RWPE2 (cell line): ENCODE results near the gene NKAIN2.

ENCODE experiments used
- ATAC-seq: fragments of 200-7000 bp; cut with Tn5 transposase; 3 replicates; pipeline ENCODE4 v1.9.1; 2021; ENCODE audit warnings: low read depth
- DNase-seq: peaks from one replicate; pipeline ENCODE4 v3.0.0-alpha.2; 2020; ENCODE audit warnings: low spot score
- H3K27ac ChIP-seq: fragments of 450-650 bp; 2 replicates; pipeline ENCODE4 v1.5.1; 2017; ENCODE audit warnings: mild to moderate bottlenecking; ENCODE audit not compliant: poor library complexity, severe bottlenecking
- H3K27me3 ChIP-seq: fragments of 250-450 bp; sonication (Bioruptor Pico); 2 replicates; pipeline ENCODE4 v1.5.1; 2021; ENCODE audit warnings: mild to moderate bottlenecking, moderate library complexity; ENCODE audit not compliant: insufficient read depth, poor library complexity, severe bottlenecking
- H3K36me3 ChIP-seq: fragments of 250-450 bp; sonication (Bioruptor Pico); 2 replicates; pipeline ENCODE4 v1.5.1; 2020; ENCODE audit warnings: low read depth, mild to moderate bottlenecking, moderate library complexity
- H3K4me1 ChIP-seq: fragments of 250-450 bp; sonication (Bioruptor Pico); 2 replicates; pipeline ENCODE4 v1.5.1; 2021; ENCODE audit warnings: mild to moderate bottlenecking, moderate library complexity; ENCODE audit not compliant: insufficient read depth, poor library complexity, severe bottlenecking
- H3K4me3 ChIP-seq: fragments of 250-450 bp; sonication (Bioruptor Pico); 2 replicates; pipeline ENCODE4 v1.5.1; 2021; ENCODE audit warnings: mild to moderate bottlenecking, moderate library complexity; ENCODE audit not compliant: severe bottlenecking
- H3K9me3 ChIP-seq: fragments of 250-450 bp; sonication (Bioruptor Pico); 2 replicates; pipeline ENCODE4 v1.5.1; 2021; ENCODE audit warnings: mild to moderate bottlenecking, moderate library complexity; ENCODE audit not compliant: severe bottlenecking
- CTCF ChIP-seq: fragments of 450-650 bp; IDR thresholded peaks from one replicate; pipeline ENCODE4 v1.5.1; 2017; ENCODE audit warnings: mild to moderate bottlenecking, moderate library complexity; ENCODE audit not compliant: poor library complexity, severe bottlenecking

Gene NKAIN2

GRCh38 chr6:123801067-123801466 is 2.6 kb upstream of the NKAIN2 start:
- no peak overlapping the region for H3K27ac ChIP-seq
- DNase-seq = no peak
- TF ChIP-seq CTCF = no peak
- no peaks in the 10 kb centered on the region for H3K4me1 ChIP-seq
- ATAC-seq = no peak
- H3K27me3 ChIP-seq = peaks cover 27% of the 10 kb centered on the region
- no peaks in the 10 kb centered on the region for H3K9me3 ChIP-seq
- H3K36me3 ChIP-seq = no peaks in the 10 kb centered on the region
- H3K4me3 ChIP-seq = no peak overlapping the region

GRCh38 chr6:123802351-123802696 is 1.3 kb upstream of the NKAIN2 start:
- no peak for TF ChIP-seq CTCF
- H3K9me3 ChIP-seq = peaks cover 1% of the 10 kb centered on the region
- H3K27me3 ChIP-seq = peaks cover 40% of the 10 kb centered on the region
- no peaks in the 10 kb centered on the region for H3K4me1 ChIP-seq
- H3K27ac ChIP-seq = no peak overlapping the region
- no peaks in the 10 kb centered on the region for H3K36me3 ChIP-seq
- ATAC-seq = peak; percentile 24
- DNase-seq = no peak
- H3K4me3 ChIP-seq = peak overlapping the region; percentile 41

GRCh38 chr6:123802697-123803503 is 765 bp upstream of the NKAIN2 start:
- H3K4me1 ChIP-seq = no peaks in the 10 kb centered on the region
- peaks cover 45% of the 10 kb centered on the region for H3K27me3 ChIP-seq
- ATAC-seq (peak; percentile 95), DNase-seq (peak; percentile 86)
- peak; percentile 95 for TF ChIP-seq CTCF
- no peak overlapping the region for H3K27ac ChIP-seq
- no peaks in the 10 kb centered on the region for H3K36me3 ChIP-seq
- H3K9me3 ChIP-seq = peaks cover 2% of the 10 kb centered on the region
- H3K4me3 ChIP-seq = peak overlapping the region; percentile 41

- Histone ChIP-seq H3K4me1 (no peaks in the 10 kb centered on the region), H3K36me3 (no peaks in the 10 kb centered on the region), H3K27me3 (peaks cover 45% of the 10 kb centered on the region), H3K4me3 (peak overlapping the region; percentile 41), H3K9me3 (peaks cover 2% of the 10 kb centered on the region), H3K27ac (no peak overlapping the region)
- no peak for TF ChIP-seq CTCF
- DNase-seq (no peak), ATAC-seq (no peak)
Observed at GRCh38 chr6:123804014-123804786, 535 bp downstream of the NKAIN2 start.
